WTC11 (cell line): ENCODE measurements around the gene TRAPPC3. TPM values are rescaled to one million over a fixed set of nuclear protein-coding genes. Genes with fewer than 3 reads are reported as not detected.

Source experiments
- ATAC-seq: fragments of 200-7000 bp; cut with Tn5 transposase; 2 replicates; pipeline ENCODE4 v1.10.0; 2021; ENCODE audit warnings: mild to moderate bottlenecking, moderate library complexity
- CTCF ChIA-PET: fragments of 300-600 bp; sonication (Branson Sonifier 250); formaldehyde crosslinking; loops from one replicate; lab custom pipeline; 2021; ENCODE audit warnings: antibody characterized with exemption; lab: Charles Lee
- POLR2A ChIA-PET: fragments of 350-600 bp; sonication (Branson Sonifier 250); formaldehyde crosslinking; loops from one replicate; lab custom pipeline; 2021; ENCODE audit warnings: antibody characterized with exemption; lab: Charles Lee
- DNase-seq: peaks from one replicate; pipeline ENCODE4 v3.0.0; 2021; ENCODE audit warnings: low spot score
- H3K27ac Mint-ChIP-seq: 2 replicates; pipeline ENCODE4 v1.8.0; 2021; ENCODE audit warnings: mixed read lengths
- H3K27me3 Mint-ChIP-seq: 2 replicates; pipeline ENCODE4 v1.8.0; 2021; ENCODE audit warnings: low read depth, mild to moderate bottlenecking, moderate library complexity, mixed read lengths
- H3K36me3 Mint-ChIP-seq: 2 replicates; pipeline ENCODE4 v1.8.0; 2021; ENCODE audit warnings: mixed read lengths
- H3K4me1 Mint-ChIP-seq: 2 replicates; pipeline ENCODE4 v1.8.0; 2022; ENCODE audit warnings: mixed read lengths
- H3K4me3 Mint-ChIP-seq: 2 replicates; pipeline ENCODE4 v1.8.0; 2021; ENCODE audit warnings: mild to moderate bottlenecking, moderate library complexity, mixed read lengths
- H3K9me3 Mint-ChIP-seq: 2 replicates; pipeline ENCODE4 v1.8.0; 2021; ENCODE audit warnings: mixed read lengths
- CREM ChIP-seq: sonication (generic); formaldehyde crosslinking; IDR thresholded peaks from 2 replicates; pipeline ENCODE4 v1.8.1; 2022; ENCODE audit warnings: mild to moderate bottlenecking, missing genetic modification reagents, moderate library complexity
- E2F1 ChIP-seq: sonication (generic); formaldehyde crosslinking; IDR thresholded peaks from 2 replicates; pipeline ENCODE4 v1.8.0; 2022; ENCODE audit warnings: mild to moderate bottlenecking, missing genetic modification reagents
- E2F4 ChIP-seq: sonication (generic); formaldehyde crosslinking; IDR thresholded peaks from 2 replicates; pipeline ENCODE4 v1.8.1; 2022; ENCODE audit warnings: low read depth, mild to moderate bottlenecking, moderate library complexity, missing genetic modification reagents, borderline replicate concordance
- EMX1 ChIP-seq: fragments of 250-450 bp; sonication (Bioruptor Pico); IDR thresholded peaks from 2 replicates; pipeline ENCODE4 v1.8.0; 2021; ENCODE audit warnings: mild to moderate bottlenecking
- FOXP1 ChIP-seq: sonication (generic); formaldehyde crosslinking; IDR thresholded peaks from 2 replicates; pipeline ENCODE4 v1.8.0; 2022; ENCODE audit warnings: missing genetic modification reagents, mild to moderate bottlenecking, moderate library complexity, borderline replicate concordance
- HMGA2 ChIP-seq: fragments of 250-450 bp; sonication (Bioruptor Pico); IDR thresholded peaks from 2 replicates; pipeline ENCODE4 v1.4.0; 2021; ENCODE audit warnings: mild to moderate bottlenecking, moderate library complexity
- IRF2 ChIP-seq: sonication (generic); formaldehyde crosslinking; IDR thresholded peaks from 2 replicates; pipeline ENCODE4 v1.8.0; 2022; ENCODE audit warnings: low read depth, missing genetic modification reagents, borderline replicate concordance
- JAZF1 ChIP-seq: fragments of 250-450 bp; sonication (Bioruptor Pico); IDR thresholded peaks from 2 replicates; pipeline ENCODE4 v1.9.0; 2021; ENCODE audit warnings: moderate library complexity, mild to moderate bottlenecking, inconsistent platforms
- NFATC4 ChIP-seq: fragments of 250-450 bp; sonication (Bioruptor Pico); IDR thresholded peaks from 2 replicates; pipeline ENCODE4 v1.9.0; 2021; ENCODE audit warnings: mild to moderate bottlenecking
- NFE2L1 ChIP-seq: sonication (generic); formaldehyde crosslinking; IDR thresholded peaks from 2 replicates; pipeline ENCODE4 v1.8.1; 2023; ENCODE audit warnings: missing genetic modification reagents
- PRRX2 ChIP-seq: fragments of 250-450 bp; sonication (Bioruptor Pico); IDR thresholded peaks from 2 replicates; pipeline ENCODE4 v1.8.0; 2021; ENCODE audit warnings: mild to moderate bottlenecking
- TEAD4 ChIP-seq: sonication (generic); formaldehyde crosslinking; IDR thresholded peaks from 2 replicates; pipeline ENCODE4 v1.8.0; 2022; ENCODE audit warnings: mild to moderate bottlenecking, missing genetic modification reagents
- TP53 ChIP-seq: sonication (generic); formaldehyde crosslinking; IDR thresholded peaks from 2 replicates; pipeline ENCODE4 v1.8.1; 2023; ENCODE audit warnings: mild to moderate bottlenecking, missing genetic modification reagents
- ZNF138 ChIP-seq: sonication (generic); formaldehyde crosslinking; conservative IDR thresholded peaks from 2 replicates; pipeline ENCODE4 v1.8.1; 2022; ENCODE audit warnings: mild to moderate bottlenecking, moderate library complexity, missing genetic modification reagents
- ZNF263 ChIP-seq: sonication (generic); formaldehyde crosslinking; IDR thresholded peaks from 2 replicates; pipeline ENCODE4 v1.8.1; 2022; ENCODE audit warnings: low read depth, mild to moderate bottlenecking, moderate library complexity, missing genetic modification reagents
- ZNF416 ChIP-seq: fragments of 250-450 bp; sonication (Bioruptor Pico); IDR thresholded peaks from 2 replicates; pipeline ENCODE4 v1.9.0; 2021; ENCODE audit warnings: mild to moderate bottlenecking, inconsistent platforms
- ZSCAN18 ChIP-seq: fragments of 250-450 bp; sonication (Bioruptor Pico); IDR thresholded peaks from 2 replicates; pipeline ENCODE4 v2.1.2; 2022; ENCODE audit warnings: mild to moderate bottlenecking, moderate library complexity
- total RNA-seq: library from RNA; stranded (reverse); gene quantifications from 3 replicates; pipeline ENCODE4 v1.2.3, GENCODE V29; 2021
- TF ChIP-seq, protein P1 (sequence below): sonication (generic); formaldehyde crosslinking; IDR thresholded peaks from 2 replicates; pipeline ENCODE4 v1.8.1; 2023; ENCODE audit warnings: mild to moderate bottlenecking, missing genetic modification reagents
- TF ChIP-seq, protein P2 (sequence below): sonication (generic); formaldehyde crosslinking; IDR thresholded peaks from 2 replicates; pipeline ENCODE4 v1.8.0; 2022; ENCODE audit warnings: mild to moderate bottlenecking, missing genetic modification reagents
- TF ChIP-seq, protein P3 (sequence below): fragments of 250-450 bp; sonication (Bioruptor Pico); IDR thresholded peaks from 2 replicates; pipeline ENCODE4 v1.9.0; 2021; ENCODE audit warnings: mild to moderate bottlenecking
- TF ChIP-seq, protein P4 (sequence below): sonication (generic); formaldehyde crosslinking; IDR thresholded peaks from 2 replicates; pipeline ENCODE4 v1.8.1; 2023; ENCODE audit warnings: mild to moderate bottlenecking, missing genetic modification reagents, moderate library complexity
- TF ChIP-seq, protein P5 (sequence below): sonication (generic); formaldehyde crosslinking; IDR thresholded peaks from 2 replicates; pipeline ENCODE4 v1.8.1; 2022; ENCODE audit warnings: mild to moderate bottlenecking, missing genetic modification reagents, moderate library complexity, borderline replicate concordance

The TRAPPC3 gene
- total RNA-seq, 1 experiment from 2014 or later, result 48.9 TPM

GRCh38 chr1:36108314-36108713 lies 41.0 kb downstream of the TRAPPC3 start:
- DNase-seq (no peak), ATAC-seq (no peak)
- ChIA-PET POLR2A (no interaction called here), CTCF (no interaction called here)
- no peaks in the 10 kb centered on the region for H3K9me3 Mint-ChIP-seq
- H3K4me3 Mint-ChIP-seq, result no peak overlapping the region
- no peaks in the 10 kb centered on the region for H3K27me3 Mint-ChIP-seq
- no peaks in the 10 kb centered on the region for H3K36me3 Mint-ChIP-seq
- TF ChIP-seq TP53 (CRISPR knock-in tag), result no peak
- TF ChIP-seq JAZF1 (CRISPR knock-in tag), result no peak
- no peak for TF ChIP-seq TEAD4 (CRISPR knock-in tag)
- no peak for TF ChIP-seq IRF2 (CRISPR knock-in tag)
- TF ChIP-seq E2F4 (CRISPR knock-in tag), result no peak
- TF ChIP-seq PRRX2 (CRISPR knock-in tag), result no peak
- TF ChIP-seq, protein P1, sequence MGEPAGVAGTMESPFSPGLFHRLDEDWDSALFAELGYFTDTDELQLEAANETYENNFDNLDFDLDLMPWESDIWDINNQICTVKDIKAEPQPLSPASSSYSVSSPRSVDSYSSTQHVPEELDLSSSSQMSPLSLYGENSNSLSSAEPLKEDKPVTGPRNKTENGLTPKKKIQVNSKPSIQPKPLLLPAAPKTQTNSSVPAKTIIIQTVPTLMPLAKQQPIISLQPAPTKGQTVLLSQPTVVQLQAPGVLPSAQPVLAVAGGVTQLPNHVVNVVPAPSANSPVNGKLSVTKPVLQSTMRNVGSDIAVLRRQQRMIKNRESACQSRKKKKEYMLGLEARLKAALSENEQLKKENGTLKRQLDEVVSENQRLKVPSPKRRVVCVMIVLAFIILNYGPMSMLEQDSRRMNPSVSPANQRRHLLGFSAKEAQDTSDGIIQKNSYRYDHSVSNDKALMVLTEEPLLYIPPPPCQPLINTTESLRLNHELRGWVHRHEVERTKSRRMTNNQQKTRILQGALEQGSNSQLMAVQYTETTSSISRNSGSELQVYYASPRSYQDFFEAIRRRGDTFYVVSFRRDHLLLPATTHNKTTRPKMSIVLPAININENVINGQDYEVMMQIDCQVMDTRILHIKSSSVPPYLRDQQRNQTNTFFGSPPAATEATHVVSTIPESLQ (CRISPR knock-in tag), result no peak
- TF ChIP-seq, protein P2, sequence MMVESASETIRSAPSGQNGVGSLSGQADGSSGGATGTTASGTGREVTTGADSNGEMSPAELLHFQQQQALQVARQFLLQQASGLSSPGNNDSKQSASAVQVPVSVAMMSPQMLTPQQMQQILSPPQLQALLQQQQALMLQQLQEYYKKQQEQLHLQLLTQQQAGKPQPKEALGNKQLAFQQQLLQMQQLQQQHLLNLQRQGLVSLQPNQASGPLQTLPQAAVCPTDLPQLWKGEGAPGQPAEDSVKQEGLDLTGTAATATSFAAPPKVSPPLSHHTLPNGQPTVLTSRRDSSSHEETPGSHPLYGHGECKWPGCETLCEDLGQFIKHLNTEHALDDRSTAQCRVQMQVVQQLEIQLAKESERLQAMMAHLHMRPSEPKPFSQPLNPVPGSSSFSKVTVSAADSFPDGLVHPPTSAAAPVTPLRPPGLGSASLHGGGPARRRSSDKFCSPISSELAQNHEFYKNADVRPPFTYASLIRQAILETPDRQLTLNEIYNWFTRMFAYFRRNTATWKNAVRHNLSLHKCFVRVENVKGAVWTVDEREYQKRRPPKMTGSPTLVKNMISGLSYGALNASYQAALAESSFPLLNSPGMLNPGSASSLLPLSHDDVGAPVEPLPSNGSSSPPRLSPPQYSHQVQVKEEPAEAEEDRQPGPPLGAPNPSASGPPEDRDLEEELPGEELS (CRISPR knock-in tag), result no peak
- TF ChIP-seq, protein P3, sequence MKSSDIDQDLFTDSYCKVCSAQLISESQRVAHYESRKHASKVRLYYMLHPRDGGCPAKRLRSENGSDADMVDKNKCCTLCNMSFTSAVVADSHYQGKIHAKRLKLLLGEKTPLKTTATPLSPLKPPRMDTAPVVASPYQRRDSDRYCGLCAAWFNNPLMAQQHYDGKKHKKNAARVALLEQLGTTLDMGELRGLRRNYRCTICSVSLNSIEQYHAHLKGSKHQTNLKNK, result no peak
- no peak for TF ChIP-seq CREM (CRISPR knock-in tag)
- no peak for TF ChIP-seq ZNF263 (CRISPR knock-in tag)
- TF ChIP-seq ZNF416 (CRISPR knock-in tag), result no peak
- no peak for TF ChIP-seq NFE2L1 (CRISPR knock-in tag)
- no peaks in the 10 kb centered on the region for H3K4me1 Mint-ChIP-seq
- H3K27ac Mint-ChIP-seq, result no peak overlapping the region

DNA sequence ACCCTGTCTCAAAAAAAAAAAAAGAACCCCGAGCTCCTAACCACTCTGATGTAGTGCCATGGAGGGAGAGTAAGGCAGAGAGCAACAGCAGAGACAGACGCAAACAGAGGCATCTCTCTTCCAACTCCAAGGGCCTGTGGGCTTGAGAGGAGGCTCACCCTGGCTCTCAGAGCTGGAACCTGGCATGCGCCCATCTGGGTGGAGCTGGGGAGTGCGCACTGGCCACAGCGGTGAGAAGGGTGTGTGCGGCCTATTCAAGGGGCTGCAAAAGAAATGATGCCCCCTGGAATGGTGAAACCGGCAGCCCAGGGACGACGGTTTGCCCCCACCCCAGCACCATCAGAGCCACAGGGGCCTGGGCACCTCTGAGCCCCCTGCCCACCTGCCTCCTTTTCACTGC lies 41.9 kb downstream of the TRAPPC3 start:
- no peaks in the 10 kb centered on the region for H3K9me3 Mint-ChIP-seq
- H3K27ac Mint-ChIP-seq, result no peak overlapping the region
- DNase-seq, result no peak
- ChIA-PET CTCF (interaction anchor here (0.7 to 3.4 kb wide), 4 partner anchors 8 to 42 kb away, joined by 3 to 24 read pairs (median 6); partner anchors contain the start of gene TRAPPC3), POLR2A (interaction anchor here (0.7 kb wide), 1 partner anchor 62 kb away, joined by 5 read pairs; no protein-coding TSS in a partner anchor)
- H3K4me3 Mint-ChIP-seq, result no peak overlapping the region
- no peaks in the 10 kb centered on the region for H3K4me1 Mint-ChIP-seq
- no peaks in the 10 kb centered on the region for H3K27me3 Mint-ChIP-seq
- ATAC-seq, result no peak
- H3K36me3 Mint-ChIP-seq, result no peaks in the 10 kb centered on the region
- TF ChIP-seq NFATC4 (CRISPR knock-in tag) (no peak), HMGA2 (no peak), EMX1 (CRISPR knock-in tag) (no peak), TP53 (CRISPR knock-in tag) (no peak), ZNF138 (CRISPR knock-in tag) (no peak), ZSCAN18 (CRISPR knock-in tag) (no peak), E2F1 (CRISPR knock-in tag) (no peak), FOXP1 (CRISPR knock-in tag) (no peak)
- TF ChIP-seq, protein P4, sequence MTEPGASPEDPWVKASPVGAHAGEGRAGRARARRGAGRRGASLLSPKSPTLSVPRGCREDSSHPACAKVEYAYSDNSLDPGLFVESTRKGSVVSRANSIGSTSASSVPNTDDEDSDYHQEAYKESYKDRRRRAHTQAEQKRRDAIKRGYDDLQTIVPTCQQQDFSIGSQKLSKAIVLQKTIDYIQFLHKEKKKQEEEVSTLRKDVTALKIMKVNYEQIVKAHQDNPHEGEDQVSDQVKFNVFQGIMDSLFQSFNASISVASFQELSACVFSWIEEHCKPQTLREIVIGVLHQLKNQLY (CRISPR knock-in tag), result no peak
- TF ChIP-seq, protein P2 (CRISPR knock-in tag), result no peak
- TF ChIP-seq, protein P5, sequence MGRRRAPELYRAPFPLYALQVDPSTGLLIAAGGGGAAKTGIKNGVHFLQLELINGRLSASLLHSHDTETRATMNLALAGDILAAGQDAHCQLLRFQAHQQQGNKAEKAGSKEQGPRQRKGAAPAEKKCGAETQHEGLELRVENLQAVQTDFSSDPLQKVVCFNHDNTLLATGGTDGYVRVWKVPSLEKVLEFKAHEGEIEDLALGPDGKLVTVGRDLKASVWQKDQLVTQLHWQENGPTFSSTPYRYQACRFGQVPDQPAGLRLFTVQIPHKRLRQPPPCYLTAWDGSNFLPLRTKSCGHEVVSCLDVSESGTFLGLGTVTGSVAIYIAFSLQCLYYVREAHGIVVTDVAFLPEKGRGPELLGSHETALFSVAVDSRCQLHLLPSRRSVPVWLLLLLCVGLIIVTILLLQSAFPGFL (CRISPR knock-in tag), result no peak
